GM18519 (cell line): ENCODE results near the gene CD82.
"Not testable (repeated sequence)": the region's sequence is repeated elsewhere in the genome, so short reads cannot be mapped to it uniquely, and the experiment has no call there.

Experiments
- ATAC-seq: cut with Tn5 transposase; IDR thresholded peaks from one replicate; pipeline ENCODE4 v1.9.1; 2021; ENCODE audit warnings: mild to moderate bottlenecking, moderate library complexity; ENCODE audit not compliant: unreplicated experiment, low FRiP score

CD82 gene

DNA sequence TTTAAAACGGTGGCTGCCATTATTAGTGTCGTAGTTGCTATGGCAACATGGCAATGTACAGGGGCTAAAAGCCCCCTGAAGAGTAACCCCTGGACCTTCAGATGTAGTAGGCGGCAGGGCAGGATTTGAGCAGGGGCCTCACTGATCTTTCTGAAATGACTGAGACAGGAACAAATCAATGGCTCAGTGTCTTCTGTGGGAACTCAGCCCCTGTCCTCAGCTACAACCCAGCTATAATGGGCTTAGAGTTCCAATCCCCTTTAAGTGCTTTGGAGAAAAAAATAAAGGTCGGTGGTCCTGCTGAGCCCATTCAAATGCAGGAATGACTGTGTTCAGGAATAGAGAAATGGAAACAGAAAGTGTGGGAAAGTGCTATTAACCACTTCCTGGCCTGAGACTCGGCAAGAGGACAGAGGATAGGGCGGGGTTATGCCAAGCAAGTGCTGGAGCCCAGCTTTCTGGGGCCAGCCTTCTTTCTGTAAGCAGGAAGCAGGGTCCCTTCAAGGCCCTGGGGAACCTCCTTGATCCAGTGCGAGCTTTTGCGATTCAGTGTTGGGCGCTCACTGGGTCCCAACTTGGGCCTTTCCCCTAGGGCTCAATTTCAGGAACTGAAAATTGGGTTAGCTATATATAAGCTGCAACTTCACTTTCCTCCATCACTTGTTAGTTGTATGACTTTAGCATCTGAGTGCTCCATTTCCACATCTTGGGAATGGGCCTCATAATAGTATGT is 6.1 kb upstream of the CD82 start:
- ATAC-seq: peak; percentile 53

DNA sequence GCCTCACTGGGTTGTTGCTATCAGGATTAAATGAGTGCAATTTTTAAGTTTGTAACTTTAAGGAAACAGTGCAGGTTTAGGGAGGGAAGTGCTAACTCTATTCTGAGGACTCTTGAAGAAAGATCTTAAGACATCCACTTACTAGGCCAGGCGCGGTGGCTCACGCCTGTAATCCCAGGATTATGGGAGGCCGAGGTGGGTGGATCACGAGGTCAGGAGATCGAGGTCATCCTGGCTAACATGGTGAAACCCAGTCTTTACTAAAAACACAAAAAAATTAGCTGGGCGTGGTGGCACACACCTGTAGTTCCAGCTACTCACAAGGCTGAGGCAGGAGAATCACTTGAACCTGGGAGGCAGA is 5.5 kb upstream of the CD82 start:
- not testable (repeated sequence) for ATAC-seq

DNA sequence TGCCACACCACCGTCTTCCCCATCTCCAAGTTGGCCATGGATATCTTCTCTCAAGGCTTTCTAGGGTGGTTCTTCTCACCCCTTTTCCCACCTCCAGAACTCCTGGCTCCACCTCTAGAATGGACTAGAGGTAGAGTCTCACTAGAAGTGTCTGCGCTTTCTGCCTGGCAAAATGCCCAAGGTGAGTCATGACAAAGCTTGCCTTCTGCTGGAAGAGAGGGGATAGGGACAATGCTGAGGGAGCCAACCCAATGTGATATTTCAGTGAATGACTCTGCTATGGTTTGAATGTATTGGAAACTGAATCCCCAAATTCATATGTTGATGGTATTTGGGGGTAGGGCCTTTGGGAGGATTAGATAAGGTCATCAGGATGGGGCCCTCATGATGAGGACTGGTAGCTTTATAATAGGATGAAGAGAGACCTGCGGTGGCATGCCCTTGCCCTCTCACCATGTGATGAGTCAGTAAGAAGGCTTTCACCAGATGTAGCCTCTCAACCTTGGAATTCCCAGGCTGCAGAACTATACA is 4.1 kb upstream of the CD82 start:
- no peak for ATAC-seq

GRCh38 chr11:44561964-44562734 is 3.3 kb upstream of the CD82 start:
- no peak for ATAC-seq

DNA sequence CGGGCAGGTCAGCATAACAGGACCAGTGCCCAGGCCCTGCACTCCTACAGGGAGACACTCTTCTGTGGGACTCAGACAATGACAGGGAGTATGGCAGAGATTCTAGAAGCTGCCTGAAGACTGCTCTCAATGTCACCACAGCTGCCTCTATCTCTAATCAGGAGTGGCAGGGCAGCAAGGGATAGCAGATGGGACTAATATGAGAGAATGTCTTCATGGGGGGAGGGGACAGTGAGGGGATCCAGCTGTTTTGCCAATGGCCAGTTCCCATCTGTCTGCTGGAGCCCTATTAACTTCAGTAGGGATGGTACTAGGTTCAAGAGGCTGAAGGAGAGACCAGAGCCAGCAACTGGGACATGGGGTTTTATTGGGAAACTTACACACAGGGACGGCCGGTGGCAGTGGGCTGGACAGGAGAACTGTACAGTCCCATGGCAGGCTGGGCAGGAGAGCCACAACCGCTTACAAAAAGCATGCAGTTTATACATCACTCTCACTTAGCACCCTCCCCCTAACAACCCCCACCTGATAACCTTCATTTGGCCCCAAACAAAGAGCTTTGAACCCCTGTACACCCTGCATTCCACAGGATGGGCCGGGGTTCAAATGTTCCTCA is 2.5 kb upstream of the CD82 start:
- ATAC-seq: no peak

- no peak for ATAC-seq
These were observed 1.8 kb upstream of the CD82 start for GRCh38 chr11:44563711-44564110.

DNA sequence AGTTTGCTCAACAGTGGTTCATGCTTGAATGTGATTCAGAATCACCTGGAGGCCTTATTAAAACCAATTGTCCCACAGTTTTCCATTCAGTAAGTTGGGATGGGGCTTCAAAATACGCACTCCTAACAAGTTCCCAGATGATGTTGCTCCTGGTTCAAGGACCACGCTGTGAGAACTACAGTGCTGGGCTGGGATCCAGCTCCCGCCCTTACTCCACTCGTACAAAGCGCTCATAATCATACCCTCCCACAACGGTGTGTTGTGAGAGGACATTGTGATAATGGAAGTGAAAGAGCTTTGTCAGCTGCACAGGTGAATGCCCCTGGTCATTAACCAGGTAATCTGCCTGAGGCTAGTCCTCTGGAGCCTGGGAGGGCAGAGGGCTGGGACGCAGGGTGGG is 1.3 kb upstream of the CD82 start:
- ATAC-seq: no peak

- ATAC-seq: no peak
These were observed 723 bp upstream of the CD82 start for GRCh38 chr11:44564670-44565210.

- no peak for ATAC-seq
These were observed 788 bp downstream of the CD82 start for GRCh38 chr11:44565953-44566949.

DNA sequence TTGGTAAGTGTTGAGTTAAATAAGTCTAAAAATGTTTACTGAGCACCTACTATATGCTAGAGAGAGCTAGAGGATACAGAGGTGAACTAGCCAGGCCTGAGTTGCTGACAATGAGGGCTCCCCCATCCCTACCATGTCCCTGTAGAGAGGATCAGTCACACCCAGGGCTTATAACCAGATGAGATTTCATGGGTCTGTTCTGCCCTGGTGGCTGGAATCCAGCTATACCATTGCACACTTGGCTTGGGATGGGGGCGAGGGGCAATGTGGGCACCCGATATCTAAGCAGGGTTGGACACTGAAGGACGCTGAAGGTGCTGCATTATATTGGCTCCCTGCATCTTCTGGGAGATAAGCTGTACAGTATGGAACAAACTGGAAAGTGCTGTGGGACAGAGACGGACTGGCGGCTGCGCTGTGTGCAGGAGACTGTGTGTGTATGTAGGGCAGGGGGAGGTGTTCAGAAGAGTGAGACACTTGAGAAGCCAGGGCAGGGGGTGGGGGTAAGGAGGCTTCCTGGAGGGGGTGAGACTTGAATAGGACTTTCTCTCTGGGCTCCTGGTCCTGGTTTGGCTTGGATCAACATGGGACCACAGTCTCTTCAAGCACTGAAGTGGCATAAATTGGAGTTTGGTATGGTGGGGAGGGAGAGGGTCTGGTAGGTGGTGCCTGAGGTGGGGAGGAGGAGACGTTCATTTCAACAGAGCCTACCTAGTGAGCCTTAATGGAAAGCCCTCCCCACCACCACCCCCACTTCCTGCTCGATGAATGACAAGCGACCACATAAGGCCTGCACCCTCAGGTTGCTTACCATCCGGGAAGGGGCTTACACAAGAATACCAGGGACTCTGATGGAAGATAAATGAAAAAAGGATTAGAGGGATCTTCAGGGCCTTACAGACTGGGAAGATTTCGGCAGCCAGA is 1.8 kb downstream of the CD82 start:
- no peak for ATAC-seq

- no peak for ATAC-seq
These were observed 2.4 kb downstream of the CD82 start for GRCh38 chr11:44567876-44568256.

DNA sequence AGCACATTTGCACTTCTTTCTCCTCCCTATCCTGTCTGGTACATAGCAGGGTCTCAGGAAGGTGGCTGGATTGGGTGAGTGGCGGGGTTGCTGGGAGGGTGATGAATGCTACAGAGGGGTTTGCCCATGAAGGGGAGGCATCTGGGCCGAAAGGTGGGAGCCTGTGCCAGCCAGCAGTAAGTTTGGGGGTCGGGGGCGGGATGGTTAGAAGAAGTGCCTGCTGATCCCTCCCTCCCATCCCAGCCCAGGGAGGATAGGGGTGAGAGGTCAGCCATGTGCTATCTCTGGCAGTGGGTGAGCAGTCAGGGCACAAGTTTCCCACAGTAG is 2.8 kb downstream of the CD82 start:
- ATAC-seq: no peak

DNA sequence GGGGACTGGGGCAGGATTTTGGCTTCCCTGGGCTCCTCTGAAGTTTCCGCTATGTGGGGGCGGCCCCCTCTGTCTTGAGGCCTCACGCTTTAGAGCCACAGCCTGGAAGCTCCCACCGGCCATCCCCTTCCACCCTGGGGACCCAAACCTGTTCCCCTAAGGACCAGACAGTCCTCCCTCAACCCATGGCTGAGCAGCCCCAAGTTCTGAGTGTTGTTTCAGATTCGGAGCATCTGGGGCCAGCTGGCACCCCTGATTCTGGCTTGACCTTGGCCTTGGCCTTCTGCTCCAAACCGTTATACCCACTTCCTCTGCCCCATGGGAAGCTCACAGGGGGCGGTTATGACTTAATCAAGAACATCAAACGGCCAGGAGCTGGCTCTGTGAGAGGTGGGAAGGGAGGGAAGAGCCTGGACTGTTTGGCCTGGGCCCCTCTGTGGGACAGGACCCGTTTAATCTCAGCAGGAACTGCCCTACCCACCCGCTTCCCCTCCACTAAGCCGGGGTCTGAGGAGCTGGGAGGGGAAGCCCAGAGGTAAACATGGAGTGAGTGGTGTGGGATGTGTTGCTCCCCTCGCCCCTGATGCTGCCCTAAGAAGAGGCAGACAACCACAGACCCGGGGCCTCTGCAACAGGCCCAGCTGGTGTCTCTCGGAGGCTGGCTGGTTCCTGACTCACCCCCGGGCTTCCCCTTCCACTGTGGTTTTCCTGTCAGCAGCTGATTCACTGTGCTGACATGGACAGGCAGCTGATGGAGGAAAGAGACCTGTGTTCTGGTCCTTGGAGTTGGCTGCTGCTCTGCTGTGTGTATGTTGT is 3.4 kb downstream of the CD82 start:
- ATAC-seq: peak; percentile 28

GRCh38 chr11:44570411-44571155 is 5.1 kb downstream of the CD82 start:
- ATAC-seq: no peak

DNA sequence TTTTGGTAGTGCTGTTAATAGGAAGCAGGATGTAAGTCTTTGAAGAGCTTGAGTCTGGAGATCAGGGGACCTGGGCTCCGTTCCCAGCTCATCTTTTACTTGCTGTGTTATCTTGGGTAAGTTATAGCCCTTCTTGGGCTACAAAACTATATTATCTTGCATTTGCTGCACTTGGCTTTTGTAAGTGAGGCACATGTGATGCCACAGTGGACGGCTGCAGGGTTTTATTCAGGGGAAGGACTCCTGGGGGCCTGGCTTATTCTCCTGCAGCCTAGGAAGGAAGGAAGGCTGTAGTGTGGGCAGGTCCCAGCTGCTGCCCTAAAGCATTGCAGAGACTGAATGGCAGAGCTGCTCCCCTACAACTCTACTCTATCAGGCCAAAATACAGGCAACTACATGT is 6.4 kb downstream of the CD82 start:
- ATAC-seq: no peak

- ATAC-seq: no peak
These were observed 7.0 kb downstream of the CD82 start for GRCh38 chr11:44572436-44572835.

GRCh38 chr11:44572884-44573283 is 7.4 kb downstream of the CD82 start:
- no peak for ATAC-seq

- no peak for ATAC-seq
These were observed 7.9 kb downstream of the CD82 start for GRCh38 chr11:44573333-44573732.
